AG04449 (cell line): ENCODE measurements around the gene CENPA.
A peak's percentile ranks its signal among the peaks of the same experiment; 100 is the strongest.

Experiments
- CTCF ChIA-PET: fragments of 350-600 bp; formaldehyde crosslinking; extraction: SDS; loops from one replicate; lab custom pipeline; 2021; ENCODE audit warnings: antibody characterized with exemption; lab: Yijun Ruan, JAX
- POLR2A ChIA-PET: fragments of 400-600, 350-600 bp; formaldehyde crosslinking; extraction: SDS; loops from one replicate; lab custom pipeline; 2020; ENCODE audit warnings: antibody characterized with exemption, inconsistent platforms; lab: Yijun Ruan, JAX
- DNase-seq: peaks from one replicate; pipeline ENCODE4 v3.0.0-alpha.2; 2010; ENCODE audit warnings: low read depth, low spot score
- H3K4me3 ChIP-seq: 2 replicates; pipeline ENCODE4 v1.5.1; 2011; ENCODE audit warnings: low read depth, mild to moderate bottlenecking, control low read depth, low read length
- TF ChIP-seq, protein P1 (sequence below): IDR thresholded peaks from one replicate; pipeline ENCODE4 v1.5.1; 2011; ENCODE audit warnings: mild to moderate bottlenecking, moderate library complexity, low read length, control low read depth, inconsistent platforms; ENCODE audit not compliant: insufficient read depth; ENCODE audit errors: missing control alignments

CENPA gene

DNA sequence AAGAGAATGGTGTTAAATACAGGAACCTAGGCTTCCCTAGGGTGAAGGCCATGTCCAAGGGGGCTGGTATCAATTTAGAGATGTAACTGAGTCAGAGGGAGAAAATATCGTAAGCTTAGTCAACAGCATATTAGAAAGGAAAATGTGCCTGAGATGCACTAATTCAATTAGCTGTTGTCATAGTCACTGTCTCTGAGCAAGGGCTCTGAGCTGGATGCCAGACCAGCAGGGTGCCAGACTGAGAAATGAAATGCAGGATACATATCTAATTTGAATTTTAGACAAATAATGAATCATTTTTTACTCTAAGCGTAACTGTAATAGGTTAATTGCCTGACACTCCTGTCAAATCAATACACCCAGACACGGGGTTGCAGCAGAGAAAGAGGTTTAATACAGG, 33.2 kb upstream of the CENPA start:
- CTCF ChIA-PET, result interaction anchor here (1.0 to 5.7 kb wide), 5 partner anchors 10 to 175 kb away, joined by 3 to 40 read pairs (median 4); no protein-coding TSS in a partner anchor

DNA sequence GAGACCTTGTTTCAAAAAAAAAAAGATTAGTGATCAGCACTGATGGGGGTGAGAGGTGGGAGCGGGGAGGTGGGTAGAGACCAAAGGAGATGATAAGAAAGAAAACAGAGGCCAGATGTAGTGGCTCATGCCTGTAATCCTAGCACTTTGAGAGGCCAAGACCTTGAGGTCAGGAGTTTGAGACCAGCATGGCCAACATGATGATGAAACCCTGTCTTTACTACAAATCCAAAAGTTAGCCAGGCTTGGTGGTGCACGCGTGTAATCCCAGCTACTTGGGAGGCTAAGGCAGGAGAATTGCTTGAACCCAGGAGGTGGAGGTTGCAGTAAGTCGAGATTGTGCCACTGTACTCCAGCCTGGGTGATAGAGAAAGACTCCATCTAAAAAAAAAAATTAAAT, 31.3 kb upstream of the CENPA start:
- no peak overlapping the region for H3K4me3 ChIP-seq
- ChIA-PET CTCF (interaction anchor here (1.4 to 5.7 kb wide), 3 partner anchors 8 to 149 kb away, joined by 3 to 43 read pairs (median 40); no protein-coding TSS in a partner anchor), POLR2A (no interaction called here)
- TF ChIP-seq, protein P1, sequence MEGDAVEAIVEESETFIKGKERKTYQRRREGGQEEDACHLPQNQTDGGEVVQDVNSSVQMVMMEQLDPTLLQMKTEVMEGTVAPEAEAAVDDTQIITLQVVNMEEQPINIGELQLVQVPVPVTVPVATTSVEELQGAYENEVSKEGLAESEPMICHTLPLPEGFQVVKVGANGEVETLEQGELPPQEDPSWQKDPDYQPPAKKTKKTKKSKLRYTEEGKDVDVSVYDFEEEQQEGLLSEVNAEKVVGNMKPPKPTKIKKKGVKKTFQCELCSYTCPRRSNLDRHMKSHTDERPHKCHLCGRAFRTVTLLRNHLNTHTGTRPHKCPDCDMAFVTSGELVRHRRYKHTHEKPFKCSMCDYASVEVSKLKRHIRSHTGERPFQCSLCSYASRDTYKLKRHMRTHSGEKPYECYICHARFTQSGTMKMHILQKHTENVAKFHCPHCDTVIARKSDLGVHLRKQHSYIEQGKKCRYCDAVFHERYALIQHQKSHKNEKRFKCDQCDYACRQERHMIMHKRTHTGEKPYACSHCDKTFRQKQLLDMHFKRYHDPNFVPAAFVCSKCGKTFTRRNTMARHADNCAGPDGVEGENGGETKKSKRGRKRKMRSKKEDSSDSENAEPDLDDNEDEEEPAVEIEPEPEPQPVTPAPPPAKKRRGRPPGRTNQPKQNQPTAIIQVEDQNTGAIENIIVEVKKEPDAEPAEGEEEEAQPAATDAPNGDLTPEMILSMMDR, result no peak
- DNase-seq, result no peak

More for the DNA sequence above, 33.2 kb upstream of the CENPA start:
- POLR2A ChIA-PET, result interaction anchor here (0.6 kb wide), 1 partner anchor 149 kb away, joined by 3 read pairs; no protein-coding TSS in a partner anchor
- H3K4me3 ChIP-seq, result no peak overlapping the region
- TF ChIP-seq, protein P1, result no peak
- DNase-seq, result no peak

DNA sequence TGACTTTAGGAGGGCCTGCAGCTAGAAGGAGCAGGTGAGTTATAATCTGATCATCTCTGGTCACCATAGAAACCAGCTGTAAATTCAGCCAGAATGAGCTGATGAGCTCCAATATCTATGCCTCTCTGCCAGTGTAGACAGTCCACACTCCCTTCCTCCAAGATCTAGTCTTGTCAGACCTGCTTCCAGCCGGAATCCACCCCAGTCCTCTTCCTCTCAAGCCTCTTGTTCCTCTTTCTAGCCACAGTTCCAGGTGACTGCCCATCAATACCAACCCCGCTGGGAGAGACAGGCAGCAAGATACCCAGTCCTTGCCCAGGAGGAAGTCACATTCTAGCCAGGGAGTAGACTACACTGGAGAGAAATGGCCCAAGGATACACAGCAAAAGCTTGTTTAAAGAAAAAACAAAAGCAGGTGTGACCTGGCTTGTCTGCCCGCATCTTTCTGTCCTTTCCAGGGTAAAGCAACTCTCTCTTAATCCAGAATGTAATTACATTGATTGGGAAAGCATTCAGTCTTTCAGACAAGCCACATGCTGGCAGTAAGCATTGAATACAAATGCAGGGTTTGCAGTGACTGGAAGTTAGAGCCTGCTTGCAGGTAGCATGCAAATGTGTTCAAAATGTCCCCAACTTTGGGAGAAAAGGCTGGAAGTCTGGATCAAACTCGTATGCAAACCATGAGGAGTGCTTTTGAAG, 30.7 kb upstream of the CENPA start:
- CTCF ChIA-PET, result interaction anchor here (0.8 to 5.7 kb wide), 5 partner anchors 9 to 149 kb away, joined by 3 to 43 read pairs (median 3); no protein-coding TSS in a partner anchor
- TF ChIP-seq, protein P1, result no peak
- POLR2A ChIA-PET, result no interaction called here
- no peak for DNase-seq
- no peak overlapping the region for H3K4me3 ChIP-seq

DNA sequence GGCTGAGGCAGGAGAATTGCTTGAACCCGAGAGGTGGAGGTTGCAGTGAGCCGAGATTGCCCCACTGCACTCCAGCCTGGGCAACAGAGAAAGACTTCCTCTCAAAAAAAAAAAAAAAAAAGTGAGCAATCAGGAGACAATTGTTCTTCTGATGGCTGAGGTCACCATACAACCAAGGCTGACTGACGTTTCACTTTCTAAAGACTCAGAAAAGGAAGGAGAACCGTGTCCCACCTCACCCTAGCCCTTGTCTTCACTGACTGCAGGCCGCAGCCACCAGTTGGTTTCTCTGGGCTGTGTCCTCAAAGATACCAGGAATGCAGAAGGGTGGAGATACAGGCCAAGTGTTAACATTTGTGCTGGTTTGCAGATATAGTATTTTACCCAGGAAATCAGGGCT, 29.5 kb upstream of the CENPA start:
- DNase-seq, result no peak
- TF ChIP-seq, protein P1, result no peak
- no peak overlapping the region for H3K4me3 ChIP-seq
- ChIA-PET CTCF (interaction anchor here (1.0 to 5.7 kb wide), 5 partner anchors 10 to 151 kb away, joined by 3 to 43 read pairs (median 9); no protein-coding TSS in a partner anchor), POLR2A (no interaction called here)

DNA sequence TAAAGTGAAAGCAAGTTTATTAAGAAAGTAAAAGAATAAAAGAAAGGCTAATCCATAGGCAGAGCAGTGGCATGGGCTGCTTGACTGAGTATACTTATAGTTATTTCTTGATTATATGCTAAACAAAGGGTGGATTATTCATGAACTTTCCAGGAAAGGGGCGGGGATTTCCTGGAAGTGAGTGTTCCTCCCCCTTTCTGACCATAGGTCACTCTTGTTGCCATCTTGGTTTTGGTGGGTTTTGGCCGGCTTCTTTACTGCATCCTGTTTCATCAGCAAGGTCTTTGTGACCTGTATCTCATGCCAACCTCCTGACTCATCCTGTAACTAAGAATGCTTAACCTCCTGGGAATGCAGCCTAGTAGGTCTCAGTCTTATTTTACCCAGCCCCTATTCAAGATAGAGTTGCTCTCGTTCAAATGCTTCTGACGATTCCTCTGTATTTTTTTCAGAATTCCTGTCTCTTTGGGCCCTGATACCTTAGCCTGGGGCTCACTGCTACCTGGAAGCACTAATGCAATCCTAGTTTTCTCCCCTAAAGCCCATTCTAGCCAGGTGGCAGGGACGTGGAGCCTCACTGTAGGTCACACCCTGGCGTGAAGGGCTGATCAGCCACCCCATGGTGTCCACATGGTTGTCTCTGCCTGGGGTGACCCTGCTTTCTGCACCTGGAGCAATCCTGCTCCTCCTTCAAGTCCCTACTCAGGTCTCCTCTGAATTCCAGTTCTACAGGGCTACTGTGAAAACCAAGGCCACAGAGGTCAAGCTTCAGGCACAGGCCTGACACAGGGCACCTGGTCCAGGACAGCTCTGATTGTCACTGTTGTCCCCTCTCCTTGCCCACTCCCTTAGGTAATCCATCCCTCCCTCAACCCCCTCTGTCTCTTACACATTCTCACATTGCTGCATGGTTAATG, 27.7 kb upstream of the CENPA start:
- peak; percentile 96 for DNase-seq
- ChIA-PET POLR2A (no interaction called here), CTCF (interaction anchor here (1.1 to 4.9 kb wide), 4 partner anchors 12 to 153 kb away, joined by 3 to 43 read pairs (median 8); no protein-coding TSS in a partner anchor)
- H3K4me3 ChIP-seq, result no peak overlapping the region; the same call in 1 of the 2 replicates
- TF ChIP-seq, protein P1, result no peak
